ENCODE results near the gene BICDL1. TPM values are rescaled to one million over a fixed set of nuclear protein-coding genes. Genes with fewer than 3 reads are reported as not detected.

BICDL1 gene
- total RNA-seq, 1 experiment from 2014 or later = 2.4 TPM

DNA sequence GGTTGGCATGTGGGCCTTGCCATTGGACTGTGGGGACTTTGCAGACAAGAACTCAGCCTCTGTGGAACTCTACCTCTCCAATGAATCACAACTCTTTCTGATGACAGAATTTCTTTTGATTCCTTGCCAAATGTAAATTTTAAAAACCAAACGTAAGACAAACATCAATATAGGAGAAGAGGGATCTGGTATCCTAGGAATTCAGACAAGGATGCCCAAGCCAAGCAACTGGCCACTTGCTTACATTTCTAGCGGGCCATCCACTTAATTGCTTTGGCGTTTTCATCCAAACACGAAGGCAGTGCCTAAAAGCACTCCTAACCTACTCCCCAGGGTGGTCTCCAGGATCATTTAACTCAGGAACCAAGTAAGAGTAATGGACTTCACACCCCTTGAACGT, 150.9 kb downstream of the BICDL1 start:
- TF ChIP-seq, protein P1, sequence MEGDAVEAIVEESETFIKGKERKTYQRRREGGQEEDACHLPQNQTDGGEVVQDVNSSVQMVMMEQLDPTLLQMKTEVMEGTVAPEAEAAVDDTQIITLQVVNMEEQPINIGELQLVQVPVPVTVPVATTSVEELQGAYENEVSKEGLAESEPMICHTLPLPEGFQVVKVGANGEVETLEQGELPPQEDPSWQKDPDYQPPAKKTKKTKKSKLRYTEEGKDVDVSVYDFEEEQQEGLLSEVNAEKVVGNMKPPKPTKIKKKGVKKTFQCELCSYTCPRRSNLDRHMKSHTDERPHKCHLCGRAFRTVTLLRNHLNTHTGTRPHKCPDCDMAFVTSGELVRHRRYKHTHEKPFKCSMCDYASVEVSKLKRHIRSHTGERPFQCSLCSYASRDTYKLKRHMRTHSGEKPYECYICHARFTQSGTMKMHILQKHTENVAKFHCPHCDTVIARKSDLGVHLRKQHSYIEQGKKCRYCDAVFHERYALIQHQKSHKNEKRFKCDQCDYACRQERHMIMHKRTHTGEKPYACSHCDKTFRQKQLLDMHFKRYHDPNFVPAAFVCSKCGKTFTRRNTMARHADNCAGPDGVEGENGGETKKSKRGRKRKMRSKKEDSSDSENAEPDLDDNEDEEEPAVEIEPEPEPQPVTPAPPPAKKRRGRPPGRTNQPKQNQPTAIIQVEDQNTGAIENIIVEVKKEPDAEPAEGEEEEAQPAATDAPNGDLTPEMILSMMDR (conservative IDR thresholded peaks at IDR 0.05; ENCODE audit: low read depth, low read length) = no peak
- TF ChIP-seq EZH2 (IDR thresholded peaks at IDR 0.05; ENCODE audit: borderline replicate concordance, low read depth, low read length, poor library complexity, severe bottlenecking) = no peak
- intact Hi-C loops (cut with micrococcal nuclease; ENCODE audit: unreplicated experiment) = no loop called here
- no peak for DNase-seq (ENCODE audit: low spot score)
- ChIA-PET CTCF (no interaction called here), POLR2A (ENCODE audit: low non-redundant PET) (no interaction called here)
- no TSS peak for BruUV-seq (replicated peaks)
- H3K4me1 ChIP-seq (ENCODE audit: insufficient read depth, low read length, poor library complexity, severe bottlenecking) = no peaks in the 10 kb centered on the region
- H3K4me3 ChIP-seq (ENCODE audit: low read depth, low read length, poor library complexity, severe bottlenecking) = no peak overlapping the region
- H3K36me3 ChIP-seq (ENCODE audit: insufficient read depth, low read length, poor library complexity, severe bottlenecking) = peaks cover 92% of the 10 kb centered on the region
- no peaks in the 10 kb centered on the region for H3K9me3 ChIP-seq (ENCODE audit: low read depth, low read length, poor library complexity, severe bottlenecking)
- no peaks in the 10 kb centered on the region for H3K27me3 ChIP-seq (replicated peaks; ENCODE audit: insufficient read depth, low read depth, low read length, poor library complexity)
- H3K27ac ChIP-seq (ENCODE audit: low read depth, low read length, poor library complexity, severe bottlenecking) = no peak overlapping the region

DNA sequence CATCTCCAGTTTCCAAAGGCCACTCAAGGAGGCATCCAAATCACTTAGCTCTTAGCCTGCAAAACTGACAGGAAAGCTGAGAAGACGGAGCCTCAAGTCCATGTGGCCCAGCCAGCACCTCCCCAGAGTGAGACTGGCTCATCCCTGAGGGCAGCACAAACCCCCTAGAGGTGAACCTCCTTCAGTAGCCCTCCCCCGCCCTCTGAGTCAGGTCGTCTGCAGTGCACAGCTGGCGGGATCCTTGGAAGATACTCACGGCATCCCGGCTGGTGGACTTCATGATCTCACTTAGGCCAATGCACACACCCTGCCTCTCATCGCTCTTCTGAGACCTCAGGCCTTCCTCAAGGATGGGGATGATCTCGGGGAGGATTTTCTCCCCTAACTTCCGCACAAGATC, 151.6 kb downstream of the BICDL1 start:
- POLR2A ChIA-PET (ENCODE audit: low non-redundant PET) = no interaction called here
- peaks cover 93% of the 10 kb centered on the region for H3K36me3 ChIP-seq (ENCODE audit: insufficient read depth, low read length, poor library complexity, severe bottlenecking)
- H3K4me1 ChIP-seq (ENCODE audit: insufficient read depth, low read length, poor library complexity, severe bottlenecking) = no peaks in the 10 kb centered on the region
- BruUV-seq (replicated peaks) = no TSS peak
- no peaks in the 10 kb centered on the region for H3K9me3 ChIP-seq (ENCODE audit: low read depth, low read length, poor library complexity, severe bottlenecking)
- DNase-seq (ENCODE audit: low spot score) = no peak
- CTCF ChIA-PET = no interaction called here
- no peaks in the 10 kb centered on the region for H3K27me3 ChIP-seq (replicated peaks; ENCODE audit: insufficient read depth, low read depth, low read length, poor library complexity)
- H3K27ac ChIP-seq (ENCODE audit: low read depth, low read length, poor library complexity, severe bottlenecking) = no peak overlapping the region
- intact Hi-C loops (cut with micrococcal nuclease; ENCODE audit: unreplicated experiment) = no loop called here
- no peak for TF ChIP-seq EZH2 (IDR thresholded peaks at IDR 0.05; ENCODE audit: borderline replicate concordance, low read depth, low read length, poor library complexity, severe bottlenecking)
- TF ChIP-seq, protein P1 (conservative IDR thresholded peaks at IDR 0.05; ENCODE audit: low read depth, low read length) = no peak
- H3K4me3 ChIP-seq (ENCODE audit: low read depth, low read length, poor library complexity, severe bottlenecking) = no peak overlapping the region

DNA sequence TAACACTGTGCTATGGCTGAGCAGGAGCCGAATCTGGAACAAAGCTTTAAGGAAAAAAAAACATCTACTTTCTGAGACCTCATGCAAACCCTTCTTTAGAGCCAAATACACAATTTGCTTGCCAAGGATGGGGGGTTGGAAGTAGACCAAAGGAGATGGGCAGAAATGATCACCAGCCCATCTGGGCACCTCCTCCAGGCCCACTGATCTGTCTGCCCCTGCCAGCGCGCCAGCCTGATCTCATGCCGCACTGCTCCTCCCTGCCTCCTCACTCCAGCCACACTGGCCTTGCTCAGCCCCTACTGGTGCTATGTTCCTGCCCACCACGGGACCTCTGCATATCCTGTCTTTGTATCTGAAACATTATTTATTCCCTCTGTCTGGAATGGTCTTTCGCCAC, 152.3 kb downstream of the BICDL1 start:
- BruUV-seq (replicated peaks) = no TSS peak
- no peak for TF ChIP-seq EZH2 (IDR thresholded peaks at IDR 0.05; ENCODE audit: borderline replicate concordance, low read depth, low read length, poor library complexity, severe bottlenecking)
- TF ChIP-seq, protein P1 (conservative IDR thresholded peaks at IDR 0.05; ENCODE audit: low read depth, low read length) = no peak
- H3K4me1 ChIP-seq (ENCODE audit: insufficient read depth, low read length, poor library complexity, severe bottlenecking) = no peaks in the 10 kb centered on the region
- intact Hi-C loops (cut with micrococcal nuclease; ENCODE audit: unreplicated experiment) = no loop called here
- no peaks in the 10 kb centered on the region for H3K27me3 ChIP-seq (replicated peaks; ENCODE audit: insufficient read depth, low read depth, low read length, poor library complexity)
- no peak overlapping the region for H3K27ac ChIP-seq (ENCODE audit: low read depth, low read length, poor library complexity, severe bottlenecking)
- ChIA-PET POLR2A (ENCODE audit: low non-redundant PET) (no interaction called here), CTCF (no interaction called here)
- DNase-seq (ENCODE audit: low spot score) = no peak
- H3K36me3 ChIP-seq (ENCODE audit: insufficient read depth, low read length, poor library complexity, severe bottlenecking) = peaks cover 92% of the 10 kb centered on the region
- H3K9me3 ChIP-seq (ENCODE audit: low read depth, low read length, poor library complexity, severe bottlenecking) = no peaks in the 10 kb centered on the region
- H3K4me3 ChIP-seq (ENCODE audit: low read depth, low read length, poor library complexity, severe bottlenecking) = no peak overlapping the region

Data from A673 (cell line).